HCT116 (cell line): ENCODE data around the gene TMCC3. TPM values are rescaled to one million over a fixed set of nuclear protein-coding genes. Genes with fewer than 3 reads are reported as not detected.

Experiments used
- ATAC-seq: fragments of 200-7000 bp; cut with Tn5 transposase; 2 replicates; pipeline ENCODE4 v1.9.1; 2020; ENCODE audit warnings: mild to moderate bottlenecking, moderate library complexity
- BruUV-seq: library from RNA; stranded (reverse); fragments of 400-500 nt; replicated peaks from 2 replicates; lab custom pipeline; 2021; lab: Mats Ljungman, UMichigan
- CTCF ChIA-PET: fragments of 300-600 bp; sonication (Branson Sonifier 250); formaldehyde crosslinking; loops from one replicate; lab custom pipeline; 2021; ENCODE audit warnings: antibody characterized with exemption; lab: Charles Lee
- POLR2A ChIA-PET: fragments of 300-600, 350-600 bp; sonication (Branson Sonifier 250); formaldehyde crosslinking; loops from one replicate; lab custom pipeline; 2021; ENCODE audit warnings: antibody characterized with exemption; lab: Charles Lee
- RAD21 ChIA-PET, 2 experiments: fragments of 300-600 bp; sonication (Branson Sonifier 250); formaldehyde crosslinking; loops; one replicate each; lab custom pipeline; 2023; ENCODE audit warnings: low total read pairs in 2 of 2; ENCODE audit not compliant: uncharacterized antibody in 2 of 2, unreplicated experiment in 2 of 2, low non-redundant PET in 1 of 2; lab: Charles Lee
- DNase-seq: peaks from one replicate; pipeline ENCODE4 v3.0.0-alpha.2; 2010; ENCODE audit warnings: low read depth, low spot score
- H2AFZ ChIP-seq: fragments of 200-600 bp; shearing (Covaris generic), sonication (generic); 2 replicates; pipeline ENCODE4 v1.6.1; 2017; ENCODE audit warnings: low read depth, mixed run types, mixed read lengths, antibody characterized with exemption, low read length; ENCODE audit not compliant: poor library complexity, severe bottlenecking
- H3K27ac ChIP-seq: 2 replicates; pipeline ENCODE4 v1.5.1; 2012; ENCODE audit warnings: low read depth, low read length
- H3K27me3 ChIP-seq: fragments of 200-600 bp; sonication (generic); 2 replicates; pipeline ENCODE4 v1.6.1; 2016; ENCODE audit warnings: mixed run types, low read length, mixed read lengths; ENCODE audit not compliant: insufficient read depth
- H3K36me3 ChIP-seq, 2 experiments: fragments of 200-500 bp in 1 of 2; fragments of 200-600 bp in 1 of 2; sonication (Bioruptor generic) in 1 of 2; sonication (generic) in 1 of 2; 2 replicates each; pipeline versions ENCODE4 v1.5.1 to v1.6.1; 2014 to 2016; ENCODE audit warnings: low read length in 2 of 2, inconsistent platforms in 1 of 2, mixed read lengths in 1 of 2, mixed run types in 1 of 2; ENCODE audit not compliant: insufficient read depth in 2 of 2, control insufficient read depth in 1 of 2
- H3K4me1 ChIP-seq, 2 experiments: fragments of 200-600 bp in 1 of 2; sonication (generic) in 1 of 2; 2 replicates each; pipeline versions ENCODE4 v1.5.1 to v1.6.1; 2012 to 2017; ENCODE audit warnings: low read length in 2 of 2, inconsistent platforms in 1 of 2, mild to moderate bottlenecking in 1 of 2, mixed read lengths in 1 of 2, mixed run types in 1 of 2, moderate library complexity in 1 of 2; ENCODE audit not compliant: insufficient read depth in 2 of 2, control insufficient read depth in 1 of 2
- H3K4me2 ChIP-seq: fragments of 200-600 bp; sonication (generic); 2 replicates; pipeline ENCODE4 v1.6.1; 2017; ENCODE audit warnings: mixed run types, low read length, mixed read lengths
- H3K4me3 ChIP-seq, 2 experiments: fragments of 200-600 bp in 1 of 2; sonication (generic) in 1 of 2; replicated peaks in 1 of 2; 2 replicates each; pipeline ENCODE4 v1.5.1; 2011 to 2016; ENCODE audit warnings: low read length in 2 of 2, control low read depth in 1 of 2, low read depth in 1 of 2, mild to moderate bottlenecking in 1 of 2, mixed read lengths in 1 of 2, mixed run types in 1 of 2
- H3K79me2 ChIP-seq: fragments of 200-600 bp; sonication (generic); 2 replicates; pipeline ENCODE4 v1.6.1; 2017; ENCODE audit warnings: mild to moderate bottlenecking, mixed run types, low read length, moderate library complexity, mixed read lengths; ENCODE audit not compliant: insufficient read depth
- H3K9ac ChIP-seq: fragments of 200-600 bp; sonication (generic); 2 replicates; pipeline ENCODE4 v1.6.1; 2016; ENCODE audit warnings: low read length, mixed read lengths
- H3K9me2 ChIP-seq: fragments of 200-600 bp; sonication (generic), shearing (Covaris generic); 2 replicates; pipeline ENCODE4 v1.6.1; 2017; ENCODE audit warnings: mixed run types, mild to moderate bottlenecking, moderate library complexity; ENCODE audit not compliant: insufficient read depth
- H3K9me3 ChIP-seq, 2 experiments: fragments of 200-500 bp in 1 of 2; fragments of 200-600 bp in 1 of 2; sonication (Bioruptor generic) in 1 of 2; sonication (generic) in 1 of 2; 2 replicates each; pipeline ENCODE4 v1.6.1; 2014 to 2017; ENCODE audit warnings: low read length in 2 of 2, mixed read lengths in 2 of 2, inconsistent platforms in 1 of 2, low read depth in 1 of 2, mild to moderate bottlenecking in 1 of 2, mixed run types in 1 of 2, moderate library complexity in 1 of 2; ENCODE audit not compliant: control insufficient read depth in 1 of 2, insufficient read depth in 1 of 2
- H4K20me1 ChIP-seq: fragments of 200-600 bp; sonication (generic), shearing (Covaris generic); 2 replicates; pipeline ENCODE4 v1.6.1; 2017; ENCODE audit warnings: mixed run types, mild to moderate bottlenecking, moderate library complexity; ENCODE audit not compliant: insufficient read depth
- CBX3 ChIP-seq: IDR thresholded peaks from 2 replicates; pipeline ENCODE4 v1.6.1; 2012; ENCODE audit warnings: low read depth
- CEBPB ChIP-seq: IDR thresholded peaks from 2 replicates; pipeline ENCODE4 v1.6.1; 2012; ENCODE audit warnings: low read depth
- CTCF ChIP-seq, 3 experiments: fragments of 200-600 bp in 1 of 3; sonication (generic) in 1 of 3; IDR thresholded peaks in 2 of 3; conservative IDR thresholded peaks in 1 of 3; 2 replicates each; pipeline ENCODE4 v1.5.1; 2012 to 2017; ENCODE audit warnings: low read depth in 2 of 3, low read length in 2 of 3, antibody characterized with exemption in 1 of 3, borderline replicate concordance in 1 of 3, control low read depth in 1 of 3, mild to moderate bottlenecking in 1 of 3, mixed read lengths in 1 of 3, mixed run types in 1 of 3, moderate library complexity in 1 of 3; ENCODE audit not compliant: insufficient read depth in 1 of 3
- EGR1 ChIP-seq: IDR thresholded peaks from 2 replicates; pipeline ENCODE4 v1.6.1; 2012; ENCODE audit warnings: low read depth
- EZH2phosphoT487 ChIP-seq: fragments of 200-600 bp; IDR thresholded peaks from 2 replicates; pipeline ENCODE4 v1.6.1; 2018; ENCODE audit warnings: antibody characterized with exemption, borderline replicate concordance
- FOSL1 ChIP-seq: IDR thresholded peaks from 2 replicates; pipeline ENCODE4 v1.6.1; 2012; ENCODE audit warnings: low read depth
- MAX ChIP-seq: IDR thresholded peaks from 2 replicates; pipeline ENCODE4 v1.6.1; 2012
- POLR2AphosphoS5 ChIP-seq: IDR thresholded peaks from 2 replicates; pipeline ENCODE4 v1.6.1; 2011; ENCODE audit warnings: mild to moderate bottlenecking, low read depth, low read length, moderate library complexity
- RAD21 ChIP-seq: IDR thresholded peaks from 2 replicates; pipeline ENCODE4 v1.6.1; 2012; ENCODE audit warnings: low read depth, mild to moderate bottlenecking
- REST ChIP-seq: IDR thresholded peaks from 2 replicates; pipeline ENCODE4 v1.6.1; 2012; ENCODE audit warnings: low read depth
- SP1 ChIP-seq: IDR thresholded peaks from 2 replicates; pipeline ENCODE4 v1.6.1; 2012; ENCODE audit warnings: low read depth
- SRF ChIP-seq: IDR thresholded peaks from 2 replicates; pipeline ENCODE4 v1.6.1; 2012; ENCODE audit warnings: low read depth
- TCF7L2 ChIP-seq: IDR thresholded peaks from 2 replicates; pipeline ENCODE4 v1.7.0; 2011; ENCODE audit warnings: borderline replicate concordance, inconsistent platforms; ENCODE audit not compliant: insufficient read depth, insufficient read length; ENCODE audit errors: extremely low read depth
- YY1 ChIP-seq: IDR thresholded peaks from 2 replicates; pipeline ENCODE4 v1.6.1; 2011; ENCODE audit warnings: low read length, low read depth, moderate library complexity, mild to moderate bottlenecking; ENCODE audit not compliant: insufficient replicate concordance; ENCODE audit errors: extremely low read depth
- ZFX ChIP-seq: fragments of 450-650 bp; IDR thresholded peaks from 2 replicates; pipeline ENCODE4 v1.6.1; 2017
- intact Hi-C: fragments of 100-400 bp; cut with micrococcal nuclease; formaldehyde crosslinking; loops from 2 replicates; pipeline ENCODE4 v1.10.0; 2022
- total RNA-seq: library from RNA; stranded (reverse); gene quantifications from one replicate; pipeline ENCODE4 v1.2.1, GENCODE V29; 2021; ENCODE audit not compliant: unreplicated experiment

TMCC3 gene
- total RNA-seq, 1 experiment from 2014 or later: 4.5 TPM

GRCh38 chr12:94674835-94675234 lies 24.5 kb upstream of the TMCC3 start (continued):
- TF ChIP-seq TCF7L2: no peak
- TF ChIP-seq CBX3: no peak
- no peak for TF ChIP-seq CEBPB
- TF ChIP-seq POLR2AphosphoS5: no peak
- no peak for TF ChIP-seq FOSL1
- TF ChIP-seq SRF: no peak
- no peak for TF ChIP-seq EZH2phosphoT487
- TF ChIP-seq, all 23 proteins: peak for 0

GRCh38 chr12:94674051-94674451 lies 23.7 kb upstream of the TMCC3 start:
- no peak for DNase-seq
- no peak for ATAC-seq
- ChIA-PET RAD21 (no interaction called here), POLR2A (no interaction called here), CTCF (no interaction called here)
- no peak overlapping the region for H2AFZ ChIP-seq
- no peaks in the 10 kb centered on the region for H3K36me3 ChIP-seq
- H3K9me2 ChIP-seq: no peaks in the 10 kb centered on the region
- H3K4me1 ChIP-seq: no peaks in the 10 kb centered on the region
- no peaks in the 10 kb centered on the region for H3K79me2 ChIP-seq
- no TSS peak for BruUV-seq
- no peak overlapping the region for H3K4me3 ChIP-seq
- no peak overlapping the region for H3K9ac ChIP-seq
- H3K27me3 ChIP-seq: no peaks in the 10 kb centered on the region
- H3K4me2 ChIP-seq: no peak overlapping the region
- H4K20me1 ChIP-seq: no peaks in the 10 kb centered on the region
- intact Hi-C loops: no loop called here
- TF ChIP-seq REST (no peak), CEBPB (no peak), FOSL1 (no peak), TCF7L2 (no peak), POLR2AphosphoS5 (no peak), CBX3 (no peak), EZH2phosphoT487 (no peak), CTCF (IDR thresholded peaks at IDR 0.05 in 2 of 3, conservative IDR thresholded peaks at IDR 0.05 in 1 of 3; ENCODE audit: borderline replicate concordance in 1 of 3, insufficient read depth in 1 of 3, low read depth in 2 of 3, low read length in 2 of 3) (no peak), SRF (no peak), RAD21 (no peak), ZFX (no peak), SP1 (no peak), EGR1 (no peak), MAX (no peak), YY1 (no peak)
- H3K27ac ChIP-seq: no peak overlapping the region
- H3K9me3 ChIP-seq: no peaks in the 10 kb centered on the region
